ENCODE results near the gene ZNF133.
"Not testable (repeated sequence)": the region's sequence is repeated elsewhere in the genome, so short reads cannot be mapped to it uniquely, and the experiment has no call there.

ZNF133 gene

GRCh38 chr20:18287546-18287914 is 797 bp upstream of the ZNF133 start:
- no peak for DNase-seq

GRCh38 chr20:18288749-18289267 is 481 bp downstream of the ZNF133 start:
- DNase-seq = peak; percentile 40

- no peak for DNase-seq
Measured at GRCh38 chr20:18289306-18289705, 979 bp downstream of the ZNF133 start.

- DNase-seq = no peak
Measured at GRCh38 chr20:18299364-18299763, 11.0 kb downstream of the ZNF133 start.

- DNase-seq = no peak
Measured at GRCh38 chr20:18304618-18305017, 16.3 kb downstream of the ZNF133 start.

- no peak for DNase-seq
Measured at GRCh38 chr20:18307301-18307700, 19.0 kb downstream of the ZNF133 start.

- no peak for DNase-seq
Measured at GRCh38 chr20:18310051-18310450, 21.7 kb downstream of the ZNF133 start.

- DNase-seq = no peak
Measured at GRCh38 chr20:18310592-18310991, 22.3 kb downstream of the ZNF133 start.

GRCh38 chr20:18312723-18313122 is 24.4 kb downstream of the ZNF133 start:
- DNase-seq = no peak

- DNase-seq = no peak
Measured at GRCh38 chr20:18313411-18313810, 25.1 kb downstream of the ZNF133 start.

GRCh38 chr20:18314786-18315406 is 26.6 kb downstream of the ZNF133 start:
- DNase-seq = no peak

- DNase-seq = no peak
Measured at GRCh38 chr20:18316166-18316565, 27.8 kb downstream of the ZNF133 start.

- no peak for DNase-seq
Measured at GRCh38 chr20:18321316-18321715, 33.0 kb downstream of the ZNF133 start.

GRCh38 chr20:18321976-18322950 is 33.9 kb downstream of the ZNF133 start:
- DNase-seq = no peak

GRCh38 chr20:18323705-18324104 is 35.4 kb downstream of the ZNF133 start:
- DNase-seq = no peak

- DNase-seq = no peak
Measured at GRCh38 chr20:18324596-18325089, 36.3 kb downstream of the ZNF133 start.

- DNase-seq = no peak
Measured at GRCh38 chr20:18326990-18327389, 38.7 kb downstream of the ZNF133 start.

- no peak for DNase-seq
Measured at GRCh38 chr20:18331694-18332093, 43.4 kb downstream of the ZNF133 start.

- not testable (repeated sequence) for DNase-seq
Measured at GRCh38 chr20:18349749-18350148, 61.4 kb downstream of the ZNF133 start.

- no peak for DNase-seq
Measured at GRCh38 chr20:18359854-18360253, 71.5 kb downstream of the ZNF133 start.

GRCh38 chr20:18360635-18361034 is 72.3 kb downstream of the ZNF133 start:
- no peak for DNase-seq

- no peak for DNase-seq
Measured at GRCh38 chr20:18361678-18362077, 73.4 kb downstream of the ZNF133 start.

- no peak for DNase-seq
Measured at GRCh38 chr20:18362916-18363315, 74.6 kb downstream of the ZNF133 start.

GRCh38 chr20:18363708-18364107 is 75.4 kb downstream of the ZNF133 start:
- no peak for DNase-seq

Measured in left hindlimb (tissue), 1 donor.